HG03469 (cell line): ENCODE data around the gene GFRA4.

Experiments
- ATAC-seq: cut with Tn5 transposase; IDR thresholded peaks from one replicate; pipeline ENCODE4 v1.9.1; 2021; ENCODE audit warnings: mild to moderate bottlenecking, moderate library complexity, moderate number of reproducible peaks; ENCODE audit not compliant: unreplicated experiment

The GFRA4 gene

GRCh38 chr20:3658019-3658715 lies 5.0 kb downstream of the GFRA4 start:
- ATAC-seq, result no peak

GRCh38 chr20:3655131-3655405 lies 8.1 kb downstream of the GFRA4 start:
- ATAC-seq, result no peak

- no peak for ATAC-seq
These were observed 8.7 kb downstream of the GFRA4 start for GRCh38 chr20:3654326-3655130.

GRCh38 chr20:3653921-3654320 lies 9.3 kb downstream of the GFRA4 start:
- ATAC-seq, result no peak

- ATAC-seq, result no peak
These were observed 10.3 kb downstream of the GFRA4 start for GRCh38 chr20:3652676-3653596.

GRCh38 chr20:3652221-3652620 lies 11.0 kb downstream of the GFRA4 start:
- ATAC-seq, result no peak

- no peak for ATAC-seq
These were observed 11.8 kb downstream of the GFRA4 start for GRCh38 chr20:3651204-3651962.

- no peak for ATAC-seq
These were observed 14.2 kb downstream of the GFRA4 start for GRCh38 chr20:3648951-3649350.

- ATAC-seq, result no peak
These were observed 15.7 kb downstream of the GFRA4 start for GRCh38 chr20:3647473-3647872.

GRCh38 chr20:3646651-3647050 lies 16.5 kb downstream of the GFRA4 start:
- no peak for ATAC-seq

GRCh38 chr20:3646067-3646440 lies 17.1 kb downstream of the GFRA4 start:
- no peak for ATAC-seq

- ATAC-seq, result no peak
These were observed 17.7 kb downstream of the GFRA4 start for GRCh38 chr20:3645309-3646066.

- ATAC-seq, result no peak
These were observed 22.9 kb downstream of the GFRA4 start for GRCh38 chr20:3640259-3640658.

GRCh38 chr20:3635346-3635745 lies 27.9 kb downstream of the GFRA4 start:
- ATAC-seq, result no peak

- ATAC-seq, result no peak
These were observed 29.2 kb downstream of the GFRA4 start for GRCh38 chr20:3633913-3634478.

GRCh38 chr20:3632311-3633004 lies 30.7 kb downstream of the GFRA4 start:
- ATAC-seq, result no peak

- ATAC-seq, result no peak
These were observed 31.7 kb downstream of the GFRA4 start for GRCh38 chr20:3631534-3631933.

GRCh38 chr20:3630429-3630828 lies 32.8 kb downstream of the GFRA4 start:
- no peak for ATAC-seq

- no peak for ATAC-seq
These were observed 33.3 kb downstream of the GFRA4 start for GRCh38 chr20:3629893-3630292.
